Smooth muscle cell (in vitro differentiated cells): ENCODE data around the gene THRSP. TPM values are rescaled to one million over a fixed set of nuclear protein-coding genes. Genes with fewer than 3 reads are reported as not detected.

Experiments
- DNase-seq: peaks from one replicate; lab custom pipeline; 2025; ENCODE audit not compliant: unreplicated experiment; lab: John Stamatoyannopoulos, UW
- H2AFZ ChIP-seq: fragments of 200-600 bp; sonication (generic); 2 replicates; pipeline ENCODE4 v1.6.0; 2016; ENCODE audit warnings: antibody characterized with exemption, low read depth, mild to moderate bottlenecking
- H3F3A ChIP-seq: fragments of 200-600 bp; sonication (generic); 2 replicates; pipeline ENCODE4 v1.6.0; 2017; ENCODE audit warnings: antibody characterized with exemption, low read depth
- H3K27ac ChIP-seq: fragments of 200-600 bp; sonication (generic); 2 replicates; pipeline ENCODE4 v1.5.1; 2016; ENCODE audit warnings: low read depth, mild to moderate bottlenecking
- H3K27me3 ChIP-seq: fragments of 200-600 bp; sonication (generic); 2 replicates; pipeline ENCODE4 v1.6.1; 2016; ENCODE audit warnings: low read depth, mild to moderate bottlenecking
- H3K36me3 ChIP-seq: fragments of 200-600 bp; sonication (generic); 2 replicates; pipeline ENCODE4 v1.5.1; 2016; ENCODE audit warnings: low read depth
- H3K4me1 ChIP-seq: fragments of 200-600 bp; sonication (generic); 2 replicates; pipeline ENCODE4 v1.5.1; 2016; ENCODE audit warnings: low read depth
- H3K4me2 ChIP-seq: fragments of 200-600 bp; sonication (generic); 2 replicates; pipeline ENCODE4 v1.6.0; 2016; ENCODE audit warnings: mild to moderate bottlenecking
- H3K4me3 ChIP-seq: fragments of 200-600 bp; sonication (generic); 2 replicates; pipeline ENCODE4 v1.5.1; 2016; ENCODE audit warnings: mild to moderate bottlenecking
- H3K79me2 ChIP-seq: fragments of 200-600 bp; sonication (generic); 2 replicates; pipeline ENCODE4 v1.6.0; 2016; ENCODE audit warnings: low read depth, mild to moderate bottlenecking
- H3K9ac ChIP-seq: fragments of 200-600 bp; sonication (generic); 2 replicates; pipeline ENCODE4 v1.6.0; 2016; ENCODE audit warnings: low read depth
- H3K9me3 ChIP-seq: fragments of 200-600 bp; sonication (generic); replicated peaks from 2 replicates; pipeline ENCODE4 v1.5.1; 2016; ENCODE audit warnings: low read depth
- H4K20me1 ChIP-seq: fragments of 200-600 bp; sonication (generic); 2 replicates; pipeline ENCODE4 v1.6.0; 2016; ENCODE audit warnings: low read depth
- WGBS: methylation state at CpG from one replicate; pipeline ENCODE4 v1.1.7; 2016; ENCODE audit warnings: low lambda C conversion rate; 5-methylcytosine and 5-hydroxymethylcytosine counted together
- polyA plus RNA-seq: library from polyadenylated mRNA; unstranded; fragments of >200 nt; fragmentation: Nextera tagmentation; extraction: Ambion mirVana; gene quantifications from 2 replicates; pipeline ENCODE4 v1.2.1, GENCODE V29; 2016
- total RNA-seq: library from RNA; depleted of rRNA; stranded (reverse); fragments of >200 nt; gene quantifications from 2 replicates; pipeline ENCODE4 v1.2.3, GENCODE V29; 2014
- TF ChIP-seq, protein P1 (sequence below): fragments of 200-600 bp; sonication (generic); IDR thresholded peaks from 2 replicates; pipeline ENCODE4 v1.5.1; 2017; ENCODE audit warnings: borderline replicate concordance, mild to moderate bottlenecking, antibody characterized with exemption; ENCODE audit not compliant: insufficient read depth, poor library complexity, severe bottlenecking

The THRSP gene
- total and polyA plus RNA-seq, 2 experiments from 2014 or later = not detected

DNA sequence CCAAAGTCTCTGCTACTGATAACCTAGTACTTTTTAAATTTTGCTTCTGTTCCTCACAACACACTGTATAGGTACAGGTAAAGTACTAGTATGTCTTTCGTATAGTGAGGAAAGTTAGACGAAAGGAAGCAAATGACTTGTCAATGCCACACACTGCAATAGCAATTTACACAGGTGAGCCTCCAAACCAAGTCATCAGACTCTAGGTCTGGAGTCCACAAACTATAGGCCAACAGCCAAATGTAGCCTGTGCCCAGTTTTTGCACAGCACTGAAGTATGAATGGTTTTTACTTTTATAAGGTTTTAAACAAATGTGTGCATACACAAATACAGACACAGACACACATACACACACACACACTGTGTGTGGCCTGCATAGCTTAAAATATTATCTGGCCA, 47.6 kb downstream of the THRSP start:
- Histone ChIP-seq H3K4me1 (peaks cover 6% of the 10 kb centered on the region), H4K20me1 (no peaks in the 10 kb centered on the region), H3K79me2 (no peaks in the 10 kb centered on the region), H3K4me2 (no peak overlapping the region), H2AFZ (no peak overlapping the region), H3K4me3 (no peak overlapping the region), H3K36me3 (peaks cover 12% of the 10 kb centered on the region), H3F3A (peaks cover 10% of the 10 kb centered on the region), H3K27ac (no peak overlapping the region), H3K9ac (no peak overlapping the region), H3K27me3 (no peaks in the 10 kb centered on the region), H3K9me3 (no peaks in the 10 kb centered on the region)
- DNase-seq = no peak
- WGBS = 98% methylated on average over 2 of the region's 2 CpGs
- TF ChIP-seq, protein P1, sequence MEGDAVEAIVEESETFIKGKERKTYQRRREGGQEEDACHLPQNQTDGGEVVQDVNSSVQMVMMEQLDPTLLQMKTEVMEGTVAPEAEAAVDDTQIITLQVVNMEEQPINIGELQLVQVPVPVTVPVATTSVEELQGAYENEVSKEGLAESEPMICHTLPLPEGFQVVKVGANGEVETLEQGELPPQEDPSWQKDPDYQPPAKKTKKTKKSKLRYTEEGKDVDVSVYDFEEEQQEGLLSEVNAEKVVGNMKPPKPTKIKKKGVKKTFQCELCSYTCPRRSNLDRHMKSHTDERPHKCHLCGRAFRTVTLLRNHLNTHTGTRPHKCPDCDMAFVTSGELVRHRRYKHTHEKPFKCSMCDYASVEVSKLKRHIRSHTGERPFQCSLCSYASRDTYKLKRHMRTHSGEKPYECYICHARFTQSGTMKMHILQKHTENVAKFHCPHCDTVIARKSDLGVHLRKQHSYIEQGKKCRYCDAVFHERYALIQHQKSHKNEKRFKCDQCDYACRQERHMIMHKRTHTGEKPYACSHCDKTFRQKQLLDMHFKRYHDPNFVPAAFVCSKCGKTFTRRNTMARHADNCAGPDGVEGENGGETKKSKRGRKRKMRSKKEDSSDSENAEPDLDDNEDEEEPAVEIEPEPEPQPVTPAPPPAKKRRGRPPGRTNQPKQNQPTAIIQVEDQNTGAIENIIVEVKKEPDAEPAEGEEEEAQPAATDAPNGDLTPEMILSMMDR = no peak

- Histone ChIP-seq H3K79me2 (no peaks in the 10 kb centered on the region), H3K4me1 (peaks cover 6% of the 10 kb centered on the region), H3K27me3 (no peaks in the 10 kb centered on the region), H3F3A (peaks cover 10% of the 10 kb centered on the region), H2AFZ (no peak overlapping the region), H3K9me3 (no peaks in the 10 kb centered on the region), H3K36me3 (peaks cover 7% of the 10 kb centered on the region), H3K4me3 (no peak overlapping the region), H3K27ac (no peak overlapping the region), H3K4me2 (no peak overlapping the region), H4K20me1 (no peaks in the 10 kb centered on the region), H3K9ac (no peak overlapping the region)
- WGBS = 95% methylated on average over 6 of the region's 6 CpGs
- TF ChIP-seq, protein P1 = no peak
- DNase-seq = no peak
These were observed 49.1 kb downstream of the THRSP start for GRCh38 chr11:78112582-78113275.

Other genes starting within 250 kb of the THRSP start
- gene RSF1, start 243.1 kb upstream of the THRSP start, total RNA-seq = 39.6 and 80.6 TPM in 2 replicates
- gene RSF1, start 243.1 kb upstream of the THRSP start, polyA plus RNA-seq = 62.6 and 92.4 TPM in 2 replicates
- 24.2 and 33.3 TPM in 2 replicates for gene AAMDC, start 242.7 kb upstream of the THRSP start, total RNA-seq
- gene AAMDC, start 242.7 kb upstream of the THRSP start, polyA plus RNA-seq = 73.4 and 76.3 TPM in 2 replicates
- 28.9 and 35.7 TPM in 2 replicates for gene INTS4, start 69.2 kb upstream of the THRSP start, total RNA-seq
- gene INTS4, start 69.2 kb upstream of the THRSP start, polyA plus RNA-seq = 21.2 and 22.4 TPM in 2 replicates
- 0.45 and 1.5 TPM in 2 replicates for gene KCTD14, start 40.6 kb upstream of the THRSP start, total RNA-seq
- 1.7 and 4.6 TPM in 2 replicates for gene KCTD14, start 40.6 kb upstream of the THRSP start, polyA plus RNA-seq
- gene NDUFC2, start 16.0 kb downstream of the THRSP start, total RNA-seq = 135 and 164 TPM in 2 replicates
- 472 and 509 TPM in 2 replicates for gene NDUFC2, start 16.0 kb downstream of the THRSP start, polyA plus RNA-seq
- gene ALG8, start 75.8 kb downstream of the THRSP start, total RNA-seq = 68.3 and 103 TPM in 2 replicates
- 62.0 and 66.4 TPM in 2 replicates for gene ALG8, start 75.8 kb downstream of the THRSP start, polyA plus RNA-seq
- 18.5 and 23.5 TPM in 2 replicates for gene KCTD21, start 124.8 kb downstream of the THRSP start, total RNA-seq
- 4.9 and 6.6 TPM in 2 replicates for gene KCTD21, start 124.8 kb downstream of the THRSP start, polyA plus RNA-seq
- gene USP35, start 125.1 kb downstream of the THRSP start, total RNA-seq = 9.5 and 10.5 TPM in 2 replicates
- 4.5 and 7.3 TPM in 2 replicates for gene USP35, start 125.1 kb downstream of the THRSP start, polyA plus RNA-seq